Stimulated activated CD4-positive, alpha-beta T cell treated with anti-CD3 and anti-CD28 coated beads, Interleukin-15, amount 100 ng/mL, for 48 hours (primary cell): ENCODE data around the gene FOCAD.
"Not testable (repeated sequence)": the region's sequence is repeated elsewhere in the genome, so short reads cannot be mapped to it uniquely, and the experiment has no call there.

Experiments used
- DNase-seq, 2 donors: peaks; one replicate each; pipeline ENCODE4 v3.0.0-alpha.2; 2020; ENCODE audit warnings: low read depth in 2 of 2

FOCAD gene

GRCh38 chr9:20973246-20973947 lies 289.3 kb downstream of the FOCAD start:
- DNase-seq: not testable (repeated sequence)

GRCh38 chr9:20974191-20974938 lies 290.3 kb downstream of the FOCAD start:
- not testable (repeated sequence) for DNase-seq

- no peak for DNase-seq
Measured at GRCh38 chr9:20978249-20978648, 294.2 kb downstream of the FOCAD start.

GRCh38 chr9:20980832-20981455 lies 296.9 kb downstream of the FOCAD start:
- no peak for DNase-seq

- DNase-seq: no peak
Measured at GRCh38 chr9:20981486-20981885, 297.4 kb downstream of the FOCAD start.

GRCh38 chr9:20984506-20984905 lies 300.4 kb downstream of the FOCAD start:
- DNase-seq: no peak

GRCh38 chr9:20985851-20986600 lies 302.0 kb downstream of the FOCAD start:
- no peak for DNase-seq

GRCh38 chr9:20987521-20987920 lies 303.5 kb downstream of the FOCAD start:
- DNase-seq: no peak

- DNase-seq: no peak
Measured at GRCh38 chr9:20988061-20988460, 304.0 kb downstream of the FOCAD start.

- no peak for DNase-seq
Measured at GRCh38 chr9:20988671-20989315, 304.7 kb downstream of the FOCAD start.

- DNase-seq: no peak
Measured at GRCh38 chr9:20989923-20990341, 305.9 kb downstream of the FOCAD start.

- DNase-seq: no peak
Measured at GRCh38 chr9:20990867-20991266, 306.8 kb downstream of the FOCAD start.

GRCh38 chr9:20994486-20994885 lies 310.4 kb downstream of the FOCAD start:
- no peak for DNase-seq

- DNase-seq: no peak
Measured at GRCh38 chr9:20995616-20996015, 311.6 kb downstream of the FOCAD start.

- DNase-seq: no peak
Measured at GRCh38 chr9:20996809-20997208, 312.8 kb downstream of the FOCAD start.

- peak in 1 of 2 donors; percentile 0 for DNase-seq
Measured at GRCh38 chr9:20997503-20998076, 313.5 kb downstream of the FOCAD start.

- DNase-seq: no peak
Measured at GRCh38 chr9:21001581-21001980, 317.5 kb downstream of the FOCAD start.

GRCh38 chr9:21002040-21002439 lies 318.0 kb downstream of the FOCAD start:
- no peak for DNase-seq

- no peak for DNase-seq
Measured at GRCh38 chr9:21015129-21015815, 331.2 kb downstream of the FOCAD start.

GRCh38 chr9:21015995-21016394 lies 331.9 kb downstream of the FOCAD start:
- DNase-seq: no peak
